Neural cell (in vitro differentiated cells): Measurements from ENCODE around the gene FKBP2. TPM values are rescaled to one million over a fixed set of nuclear protein-coding genes. Genes with fewer than 3 reads are reported as not detected.

Source experiments
- H2AFZ ChIP-seq: fragments of 200-600, 300-800 bp; sonication (generic), shearing (Covaris generic); 2 replicates; pipeline ENCODE4 v1.6.0; 2014; ENCODE audit warnings: low read depth, mild to moderate bottlenecking, antibody characterized with exemption, low read length, moderate library complexity
- H3F3A ChIP-seq: fragments of 200-600 bp; shearing (Covaris generic); 2 replicates; pipeline ENCODE4 v1.6.1; 2016; ENCODE audit warnings: mild to moderate bottlenecking, moderate library complexity, mixed read lengths, antibody characterized with exemption, low read length; ENCODE audit not compliant: insufficient read depth, poor library complexity, severe bottlenecking
- H3K27ac ChIP-seq: fragments of 200-600, 300-800 bp; sonication (generic), shearing (Covaris generic); 2 replicates; pipeline ENCODE4 v1.5.1; 2014; ENCODE audit warnings: mild to moderate bottlenecking, low read length, moderate library complexity
- H3K27me3 ChIP-seq: fragments of 300-800, 200-600 bp; sonication (generic), shearing (Covaris generic); 2 replicates; pipeline ENCODE4 v1.6.0; 2014; ENCODE audit warnings: mild to moderate bottlenecking, low read depth, low read length, moderate library complexity; ENCODE audit not compliant: insufficient read depth
- H3K36me3 ChIP-seq: fragments of 300-800, 200-600 bp; sonication (generic), shearing (Covaris generic); 2 replicates; pipeline ENCODE4 v1.5.1; 2014; ENCODE audit warnings: mild to moderate bottlenecking, antibody characterized with exemption, low read length, moderate library complexity; ENCODE audit not compliant: insufficient read depth
- H3K4me2 ChIP-seq: fragments of 300-800, 200-600 bp; sonication (generic), shearing (Covaris generic); 2 replicates; pipeline ENCODE4 v1.6.0; 2014; ENCODE audit warnings: mild to moderate bottlenecking, low read length
- H3K4me3 ChIP-seq: fragments of 300-800, 200-600 bp; sonication (generic), shearing (Covaris generic); 2 replicates; pipeline ENCODE4 v1.5.1; 2014; ENCODE audit warnings: mild to moderate bottlenecking, low read length, moderate library complexity
- H3K79me2 ChIP-seq: fragments of 200-600 bp; shearing (Covaris generic); replicated peaks from 2 replicates; pipeline ENCODE4 v1.6.0; 2014; ENCODE audit warnings: mild to moderate bottlenecking, low read length, moderate library complexity; ENCODE audit not compliant: insufficient read depth
- H3K9ac ChIP-seq: fragments of 300-800, 200-600 bp; sonication (generic), shearing (Covaris generic); 2 replicates; pipeline ENCODE4 v1.6.1; 2016; ENCODE audit warnings: mild to moderate bottlenecking, low read length, mixed read lengths
- H3K9me2 ChIP-seq: fragments of 200-600 bp; shearing (Covaris generic); 2 replicates; pipeline ENCODE4 v1.6.1; 2016; ENCODE audit warnings: mild to moderate bottlenecking, low read length, mixed read lengths; ENCODE audit not compliant: insufficient read depth
- H3K9me3 ChIP-seq: fragments of 200-600, 300-800 bp; sonication (generic), shearing (Covaris generic); 2 replicates; pipeline ENCODE4 v1.6.1; 2016; ENCODE audit warnings: mild to moderate bottlenecking, mixed run types, low read length, moderate library complexity, mixed read lengths
- H4K20me1 ChIP-seq: fragments of 200-600 bp; shearing (Covaris generic); 2 replicates; pipeline ENCODE4 v1.6.1; 2016; ENCODE audit warnings: mild to moderate bottlenecking, mixed run types; ENCODE audit not compliant: insufficient read depth
- CTCF ChIP-seq: fragments of 450-650 bp; IDR thresholded peaks from 2 replicates; pipeline ENCODE4 v1.5.1; 2014; ENCODE audit warnings: antibody characterized with exemption, mild to moderate bottlenecking, moderate library complexity; ENCODE audit not compliant: poor library complexity, severe bottlenecking
- EP300 ChIP-seq: fragments of 450-650 bp; conservative IDR thresholded peaks from 2 replicates; pipeline ENCODE4 v1.6.1; 2014; ENCODE audit warnings: antibody characterized with exemption, mild to moderate bottlenecking, moderate library complexity; ENCODE audit not compliant: poor library complexity, severe bottlenecking
- EZH2 ChIP-seq: fragments of 200-600, 300-800 bp; shearing (Covaris generic), sonication (generic); IDR thresholded peaks from 2 replicates; pipeline ENCODE4 v1.6.1; 2014; ENCODE audit warnings: antibody characterized with exemption, low read length, borderline replicate concordance, mild to moderate bottlenecking; ENCODE audit not compliant: insufficient read depth, poor library complexity, severe bottlenecking
- MXI1 ChIP-seq: fragments of 450-650 bp; conservative IDR thresholded peaks from 2 replicates; pipeline ENCODE4 v1.6.1; 2014; ENCODE audit warnings: antibody characterized with exemption, mild to moderate bottlenecking; ENCODE audit not compliant: poor library complexity, severe bottlenecking
- POLR2AphosphoS5 ChIP-seq: IDR thresholded peaks from 2 replicates; pipeline ENCODE4 v1.6.1; 2012
- RAD21 ChIP-seq: fragments of 450-650 bp; conservative IDR thresholded peaks from 2 replicates; pipeline ENCODE4 v1.6.1; 2014; ENCODE audit warnings: antibody characterized with exemption, mild to moderate bottlenecking, moderate library complexity
- REST ChIP-seq: IDR thresholded peaks from 2 replicates; pipeline ENCODE4 v1.6.1; 2012; ENCODE audit warnings: borderline replicate concordance
- SMC3 ChIP-seq: fragments of 450-650 bp; conservative IDR thresholded peaks from 2 replicates; pipeline ENCODE4 v1.6.1; 2014; ENCODE audit warnings: antibody characterized with exemption, mild to moderate bottlenecking, moderate library complexity; ENCODE audit not compliant: poor library complexity
- TAF1 ChIP-seq: IDR thresholded peaks from 2 replicates; pipeline ENCODE4 v1.6.1; 2012; ENCODE audit warnings: low read depth
- polyA plus RNA-seq: library from polyadenylated mRNA; depleted of rRNA; stranded (reverse); fragments of >200 nt; gene quantifications from 2 replicates; pipeline ENCODE4 v1.2.3, GENCODE V29; 2014

The FKBP2 gene
- polyA plus RNA-seq, 1 donor from 2014 or later, result 47.4 TPM

GRCh38 chr11:64263021-64263946 lies 22.4 kb downstream of the FKBP2 start:
- no peaks in the 10 kb centered on the region for H4K20me1 ChIP-seq
- no peaks in the 10 kb centered on the region for H3K36me3 ChIP-seq
- no peaks in the 10 kb centered on the region for H3K9me3 ChIP-seq
- no peaks in the 10 kb centered on the region for H3F3A ChIP-seq
- H3K9me2 ChIP-seq, result no peaks in the 10 kb centered on the region
- H3K9ac ChIP-seq, result no peak overlapping the region
- no peaks in the 10 kb centered on the region for H3K79me2 ChIP-seq
- H3K27ac ChIP-seq, result no peak overlapping the region
- no peak overlapping the region for H3K4me3 ChIP-seq
- no peaks in the 10 kb centered on the region for H3K27me3 ChIP-seq
- H3K4me2 ChIP-seq, result no peak overlapping the region
- H2AFZ ChIP-seq, result no peak overlapping the region
- TF ChIP-seq TAF1 (no peak), RAD21 (no peak), EZH2 (no peak), MXI1 (no peak), CTCF (no peak), REST (no peak), SMC3 (no peak), POLR2AphosphoS5 (no peak), EP300 (no peak)

GRCh38 chr11:64263947-64264317 lies 23.0 kb downstream of the FKBP2 start:
- Histone ChIP-seq H3K4me2 (no peak overlapping the region), H3K27me3 (no peaks in the 10 kb centered on the region), H3K36me3 (no peaks in the 10 kb centered on the region), H3K27ac (no peak overlapping the region), H4K20me1 (no peaks in the 10 kb centered on the region), H3K9ac (no peak overlapping the region), H3K9me3 (no peaks in the 10 kb centered on the region), H2AFZ (no peak overlapping the region), H3K9me2 (no peaks in the 10 kb centered on the region), H3K79me2 (no peaks in the 10 kb centered on the region), H3K4me3 (no peak overlapping the region), H3F3A (no peaks in the 10 kb centered on the region)
- no peak for TF ChIP-seq REST
- TF ChIP-seq SMC3, result no peak
- TF ChIP-seq MXI1, result no peak
- TF ChIP-seq CTCF, result no peak
- TF ChIP-seq TAF1, result no peak
- no peak for TF ChIP-seq EZH2
